Gastrocnemius medialis (tissue), 4 donors: ENCODE results near the gene SIX4. TPM values are rescaled to one million over a fixed set of nuclear protein-coding genes. Genes with fewer than 3 reads are reported as not detected.

Experiments
- ATAC-seq, 2 donors: fragments of 150-250 bp; one replicate each; pipeline ENCODE4 v1.9.1; 2016
- DNase-seq, 2 donors: peaks; one replicate each; pipeline ENCODE4 v3.0.0-alpha.2; 2019
- H3K27ac ChIP-seq, 4 donors: fragments of 200-600 bp; sonication (generic); 1 replicate in 1 of 4; 2 replicates in 3 of 4; pipeline ENCODE4 v1.5.1; 2016 to 2018; ENCODE audit warnings: mild to moderate bottlenecking in 2 of 4, moderate library complexity in 1 of 4
- H3K27me3 ChIP-seq, 3 donors: fragments of 200-600 bp; sonication (generic) in 2 of 3; 1 replicate in 1 of 3; 2 replicates in 2 of 3; pipeline versions ENCODE4 v1.5.1 to v1.6.0; 2016 to 2019; ENCODE audit warnings: mild to moderate bottlenecking in 1 of 3, moderate library complexity in 1 of 3
- H3K36me3 ChIP-seq, 2 donors: fragments of 200-600 bp; sonication (generic) in 1 of 2; one replicate each; pipeline ENCODE4 v1.5.1; 2017 to 2018
- H3K4me1 ChIP-seq, 2 donors: fragments of 200-600 bp; sonication (generic) in 1 of 2; one replicate each; pipeline ENCODE4 v1.5.1; 2016 to 2017; ENCODE audit warnings: mild to moderate bottlenecking in 2 of 2
- H3K4me3 ChIP-seq, 4 donors: fragments of 200-600 bp; sonication (generic) in 3 of 4; 1 replicate in 1 of 4; 2 replicates in 3 of 4; pipeline ENCODE4 v1.5.1; 2016 to 2019; ENCODE audit warnings: mild to moderate bottlenecking in 2 of 4
- H3K9me3 ChIP-seq, 3 donors: fragments of 200-600 bp; sonication (generic) in 2 of 3; 1 replicate in 1 of 3; 2 replicates in 2 of 3; pipeline ENCODE4 v1.5.1; 2016 to 2019
- CTCF ChIP-seq, 5 experiments: fragments of 450-650 bp in 3 of 5; fragments of 200-600 bp in 2 of 5; sonication (generic) in 2 of 5; IDR thresholded peaks in 4 of 5; conservative IDR thresholded peaks in 1 of 5; 1 replicate in 4 of 5; 2 replicates in 1 of 5; pipeline ENCODE4 v1.5.1; 2016 to 2019; ENCODE audit warnings: antibody characterized with exemption in 5 of 5, mild to moderate bottlenecking in 3 of 5, moderate library complexity in 3 of 5
- POLR2A ChIP-seq, 2 donors: fragments of 450-650 bp; IDR thresholded peaks; one replicate each; pipeline ENCODE4 v1.6.1; 2017; ENCODE audit warnings: antibody characterized with exemption in 2 of 2, mild to moderate bottlenecking in 2 of 2, moderate library complexity in 2 of 2
- in situ Hi-C, 4 donors: fragments of 200-750 bp; cut with MboI; loops; one replicate each; pipeline versions ENCODE4 v1.15.0 to v1.8.0; 2017; ENCODE audit warnings: low sequenced_read_pairs in 4 of 4
- intact Hi-C: fragments of 100-400 bp; cut with DNase I; formaldehyde crosslinking; loops from one replicate; pipeline ENCODE4 v1.15.1; 2023; ENCODE audit warnings: low total_unique reads
- total RNA-seq, 4 donors: library from RNA; depleted of rRNA; stranded (reverse); fragments of >200 nt; gene quantifications; one replicate each; pipeline versions ENCODE4 v1.1.0 to v1.2.3, GENCODE V29; 2016

The SIX4 gene
- total RNA-seq, 4 donors from 2014 or later = 27.8 to 62.6 (median 46.1) TPM

DNA sequence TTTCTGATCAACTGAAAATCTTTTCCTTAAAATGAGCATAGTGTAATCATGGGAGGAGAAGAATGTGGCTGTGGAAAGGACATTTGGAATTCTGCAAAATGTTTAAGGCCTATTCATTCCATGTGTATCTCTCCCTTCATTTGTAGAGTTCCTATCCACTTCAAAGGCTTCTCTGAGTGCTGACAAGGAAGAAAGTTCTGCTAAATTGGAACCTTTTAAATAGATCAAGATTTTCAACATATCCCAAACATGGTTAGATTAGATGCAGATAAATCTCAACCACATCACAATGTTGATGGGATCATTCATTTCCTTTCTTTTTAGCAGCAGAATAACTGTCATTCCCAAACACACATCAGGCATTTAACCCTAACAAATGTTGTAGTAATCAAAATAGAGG, 46.5 kb downstream of the SIX4 start:
- no peak for DNase-seq
- in situ Hi-C loops = no loop called here
- Histone ChIP-seq H3K36me3 (no peaks in the 10 kb centered on the region), H3K9me3 (no peaks in the 10 kb centered on the region), H3K4me1 (no peaks in the 10 kb centered on the region), H3K27ac (no peak overlapping the region), H3K4me3 (no peak overlapping the region), H3K27me3 (no peaks in the 10 kb centered on the region)
- no peak for ATAC-seq
- intact Hi-C loops = no loop called here
- TF ChIP-seq CTCF (IDR thresholded peaks at IDR 0.05 in 4 of 5, conservative IDR thresholded peaks at IDR 0.05 in 1 of 5) (no peak), POLR2A (IDR thresholded peaks at IDR 0.05) (no peak)

GRCh38 chr14:60670989-60671388, 53.2 kb downstream of the SIX4 start:
- ATAC-seq (peak; percentile 63 to 69), DNase-seq (no peak)
- intact Hi-C loops = no loop called here
- Histone ChIP-seq H3K9me3 (no peaks in the 10 kb centered on the region), H3K27me3 (no peaks in the 10 kb centered on the region), H3K4me1 (peaks cover 7 to 11% of the 10 kb centered on the region in 2 donors), H3K36me3 (no peaks in the 10 kb centered on the region), H3K4me3 (no peak overlapping the region), H3K27ac (peak overlapping the region; percentile 43 to 73 (median 56))
- TF ChIP-seq POLR2A (IDR thresholded peaks at IDR 0.05) = no peak
- in situ Hi-C loops = no loop called here

GRCh38 chr14:60668431-60669112, 55.6 kb downstream of the SIX4 start:
- TF ChIP-seq CTCF (IDR thresholded peaks at IDR 0.05 in 4 of 5, conservative IDR thresholded peaks at IDR 0.05 in 1 of 5) (no peak), POLR2A (IDR thresholded peaks at IDR 0.05) (no peak)
- peak overlapping the region; percentile 22 to 73 (median 56) for H3K27ac ChIP-seq
- in situ Hi-C loops (loop anchor here in 1 of 4 donors (10.0 kb wide), 1 partner anchor 56 kb away; the partner anchor contains the start of gene SIX4), intact Hi-C loops (no loop called here)
- H3K36me3 ChIP-seq = no peaks in the 10 kb centered on the region
- ATAC-seq = no peak
- H3K4me1 ChIP-seq = peaks cover 20 to 21% of the 10 kb centered on the region in 2 donors
- H3K9me3 ChIP-seq = no peaks in the 10 kb centered on the region
- no peaks in the 10 kb centered on the region for H3K27me3 ChIP-seq
- H3K4me3 ChIP-seq = no peak overlapping the region
- DNase-seq = no peak

DNA sequence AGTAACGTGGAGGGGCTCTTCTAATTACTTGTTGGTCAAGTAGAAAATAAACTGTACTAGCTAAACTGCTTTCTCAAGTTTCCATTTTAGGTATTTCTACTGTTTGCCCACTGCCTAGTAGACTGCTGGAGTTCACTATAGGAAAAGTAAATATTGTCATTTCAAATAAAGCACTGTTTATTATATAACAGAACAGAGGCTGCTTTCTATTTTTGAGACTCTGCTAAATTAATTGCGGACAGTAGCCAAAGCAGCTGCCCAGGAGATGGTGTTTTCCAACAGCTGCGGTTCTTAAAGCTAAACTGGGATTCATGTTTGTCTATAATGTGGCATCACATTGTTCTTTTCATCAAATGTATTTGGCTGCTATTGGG, 59.0 kb downstream of the SIX4 start:
- Histone ChIP-seq H3K9me3 (no peaks in the 10 kb centered on the region), H3K36me3 (no peaks in the 10 kb centered on the region), H3K4me3 (peak overlapping the region in 1 of 4 donors; percentile 7), H3K27ac (peak overlapping the region; percentile 54 to 84 (median 62)), H3K4me1 (peaks cover 13 to 14% of the 10 kb centered on the region in 2 donors), H3K27me3 (no peaks in the 10 kb centered on the region)
- TF ChIP-seq POLR2A (IDR thresholded peaks at IDR 0.05) = no peak
- no peak for TF ChIP-seq CTCF (IDR thresholded peaks at IDR 0.05 in 4 of 5, conservative IDR thresholded peaks at IDR 0.05 in 1 of 5)
- intact Hi-C loops = no loop called here
- no peak for DNase-seq
- ATAC-seq = peak in 1 of 2 donors; percentile 32
- in situ Hi-C loops = loop anchor here in 1 of 4 donors (10.0 kb wide), 1 partner anchor 60 kb away; the partner anchor contains the start of gene SIX4

- Histone ChIP-seq H3K4me1 (peaks cover 26 to 27% of the 10 kb centered on the region in 2 donors), H3K27ac (peak overlapping the region; percentile 4 to 84 (median 28)), H3K36me3 (no peaks in the 10 kb centered on the region), H3K4me3 (no peak overlapping the region), H3K9me3 (no peaks in the 10 kb centered on the region), H3K27me3 (no peaks in the 10 kb centered on the region)
- intact Hi-C loops (no loop called here), in situ Hi-C loops (loop anchor here in 2 of 4 donors (5.0 to 10.0 kb wide), 2 partner anchors 54 to 62 kb away; partner anchors contain the start of gene SIX4 (in 1 of the 2))
- no peak for DNase-seq
- ATAC-seq = peak in 1 of 2 donors; percentile 74
- TF ChIP-seq POLR2A (IDR thresholded peaks at IDR 0.05) (no peak), CTCF (IDR thresholded peaks at IDR 0.05 in 4 of 5, conservative IDR thresholded peaks at IDR 0.05 in 1 of 5) (no peak)
Measured at GRCh38 chr14:60662982-60663381, 61.2 kb downstream of the SIX4 start.
